Kidney glomerular epithelial cell (primary cell): Measurements from ENCODE around the gene TSPAN16.
"Not testable (repeated sequence)": the region's sequence is repeated elsewhere in the genome, so short reads cannot be mapped to it uniquely, and the experiment has no call there.

ENCODE experiments used
- DNase-seq: peaks from one replicate; lab custom pipeline; 2025; lab: John Stamatoyannopoulos, UW

TSPAN16 gene

GRCh38 chr19:11320278-11320995, 24.5 kb downstream of the TSPAN16 start:
- not testable (repeated sequence) for DNase-seq

DNA sequence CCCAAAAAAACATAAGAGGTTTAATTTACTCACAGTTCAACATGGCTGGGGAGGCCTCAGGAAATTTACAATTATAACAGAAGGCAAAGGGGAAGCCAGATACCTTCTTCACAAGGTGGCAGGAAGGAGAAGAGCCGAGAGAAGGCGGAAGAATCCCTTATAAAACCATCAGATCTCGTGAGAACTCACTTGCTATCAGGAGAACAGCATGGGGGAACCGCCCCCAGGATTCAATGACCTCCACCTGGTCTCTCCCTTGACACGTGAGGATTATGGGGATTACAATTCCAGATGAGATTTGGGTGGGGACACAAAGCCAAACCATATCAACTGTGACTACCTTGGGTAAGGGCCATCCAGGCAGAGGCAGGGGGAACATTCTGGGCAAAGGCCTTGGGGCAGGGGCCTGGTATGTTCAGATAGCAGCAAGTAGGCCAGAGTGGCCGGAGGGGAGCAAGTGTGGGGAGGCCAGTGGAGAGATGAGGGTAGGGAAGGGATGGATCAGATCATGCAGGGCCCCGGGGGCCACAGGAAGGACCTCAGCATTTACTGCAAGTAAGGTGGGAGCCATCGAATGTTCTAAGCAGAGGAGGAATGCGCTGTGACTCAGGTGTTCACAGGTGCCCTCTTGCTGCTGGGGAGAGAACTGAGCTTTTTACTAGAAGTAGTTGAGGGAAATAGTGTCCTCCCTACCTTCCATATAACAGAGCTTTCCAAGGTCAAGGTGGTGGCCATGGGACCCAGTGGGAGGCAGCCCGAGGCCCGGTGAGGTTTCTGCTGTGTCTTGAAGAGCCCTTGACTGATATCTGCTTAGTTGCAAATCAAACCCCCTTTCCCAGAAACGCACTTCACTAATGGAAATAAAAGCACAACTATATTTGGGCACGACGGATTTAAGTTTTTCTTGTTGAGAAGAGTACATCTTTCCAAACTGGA, 25.5 kb downstream of the TSPAN16 start:
- DNase-seq: no peak

GRCh38 chr19:11322269-11323024, 26.5 kb downstream of the TSPAN16 start:
- no peak for DNase-seq

GRCh38 chr19:11323601-11324078, 27.7 kb downstream of the TSPAN16 start:
- no peak for DNase-seq

DNA sequence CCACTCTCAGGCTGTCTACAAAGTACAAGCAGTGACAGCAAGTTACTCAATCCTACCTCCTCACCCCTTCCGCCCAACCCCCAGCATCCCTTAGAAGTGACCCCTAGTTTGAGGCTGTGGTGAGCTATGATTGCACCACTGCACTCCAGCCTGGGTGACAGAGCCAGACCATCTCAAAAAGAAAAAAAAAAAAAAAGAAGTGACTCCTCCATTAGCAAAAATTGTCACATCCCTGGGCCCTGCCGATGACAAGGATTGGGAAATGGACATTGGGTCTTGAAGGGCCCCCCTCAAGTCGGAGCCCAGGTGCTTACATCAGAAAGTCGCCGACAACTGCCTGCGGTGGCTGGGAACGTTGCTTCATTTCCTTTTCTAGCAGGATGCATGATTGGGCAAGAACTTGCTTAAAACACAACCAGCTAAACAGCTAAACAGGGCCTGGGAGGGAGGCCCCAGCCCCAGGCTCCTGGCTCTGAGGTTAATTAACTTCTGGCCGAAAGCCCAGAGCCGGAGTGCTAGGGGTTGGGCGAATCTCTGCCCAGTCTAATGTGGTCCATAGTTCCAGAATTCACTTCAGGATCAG, 28.2 kb downstream of the TSPAN16 start:
- DNase-seq: peak; percentile 67

- no peak for DNase-seq
Measured at GRCh38 chr19:11324748-11325389, 28.9 kb downstream of the TSPAN16 start.

GRCh38 chr19:11325544-11325943, 29.6 kb downstream of the TSPAN16 start:
- DNase-seq: no peak

GRCh38 chr19:11330127-11330526, 34.2 kb downstream of the TSPAN16 start:
- DNase-seq: no peak

GRCh38 chr19:11331502-11331901, 35.5 kb downstream of the TSPAN16 start:
- no peak for DNase-seq

DNA sequence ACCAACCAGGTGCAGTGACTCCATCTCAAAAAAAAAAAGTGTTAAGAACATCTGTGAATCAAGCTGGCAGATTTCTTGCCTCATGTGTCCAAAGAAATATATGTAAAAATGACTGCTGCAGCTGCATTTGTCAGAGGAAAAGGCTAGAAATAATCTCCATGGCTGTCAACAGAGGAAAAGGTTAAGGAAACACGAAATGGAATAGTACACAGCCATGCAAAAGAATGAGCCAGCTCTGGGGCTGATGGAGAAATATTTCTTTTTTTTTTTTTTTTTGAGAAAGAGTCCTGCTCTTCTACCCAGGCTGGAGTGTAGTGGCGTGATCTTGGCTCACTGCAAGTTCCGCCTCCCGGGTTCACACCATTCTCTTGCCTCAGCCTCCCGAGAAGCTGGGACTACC, 36.9 kb downstream of the TSPAN16 start:
- DNase-seq: no peak

DNA sequence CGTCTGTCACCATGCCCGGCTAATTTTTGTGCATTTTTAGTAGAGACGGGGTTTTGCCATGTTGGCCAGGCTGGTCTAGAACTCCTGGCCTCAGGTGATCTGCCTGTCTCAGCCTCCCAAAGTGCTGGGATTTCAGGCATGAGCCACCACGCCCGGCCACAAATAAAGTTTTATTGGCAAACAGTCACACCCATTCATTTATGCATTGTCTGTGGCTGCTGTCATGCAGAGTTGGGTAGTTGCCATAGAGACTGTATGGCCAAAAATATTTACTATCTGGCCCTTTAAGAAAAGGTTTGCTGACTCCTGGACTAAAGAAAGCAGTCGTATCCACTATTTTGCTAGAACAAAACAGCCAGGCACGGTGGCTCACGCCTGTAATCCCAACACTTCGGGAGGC, 37.9 kb downstream of the TSPAN16 start:
- DNase-seq: not testable (repeated sequence)

DNA sequence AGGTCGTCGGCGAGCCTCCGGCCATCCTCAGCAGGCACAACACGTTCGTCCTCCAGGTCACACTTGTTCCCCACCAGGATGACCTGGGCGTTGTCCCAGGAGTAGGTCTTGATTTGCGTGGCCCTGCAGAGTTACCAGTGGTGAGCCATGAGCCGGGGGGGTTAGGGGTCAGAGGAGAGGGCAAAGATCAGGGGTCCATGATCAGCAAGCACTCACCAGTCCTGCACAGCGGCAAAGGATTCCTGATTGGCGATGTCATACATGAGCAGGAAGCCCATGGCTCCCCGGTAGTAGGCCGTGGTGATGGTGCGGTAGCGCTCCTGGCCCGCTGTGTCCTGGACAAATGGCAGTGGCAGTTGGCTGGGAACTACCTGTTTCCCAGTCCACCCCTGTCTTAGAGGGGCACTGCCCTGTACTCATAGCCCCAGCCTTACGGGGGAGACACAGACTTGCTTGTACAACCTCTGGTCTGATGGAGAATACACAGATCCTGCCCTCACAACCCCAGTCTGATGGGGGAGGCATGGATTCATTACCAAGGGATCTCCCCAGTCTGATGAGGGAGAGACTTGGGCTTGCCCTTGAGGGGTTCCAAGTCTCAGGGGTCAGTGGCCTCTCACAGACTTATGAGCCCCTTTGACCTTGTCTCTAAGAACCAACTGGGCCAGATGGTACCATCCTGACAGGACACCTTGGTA, 39.6 kb downstream of the TSPAN16 start:
- DNase-seq: no peak

- no peak for DNase-seq
Measured at GRCh38 chr19:11337080-11337479, 41.1 kb downstream of the TSPAN16 start.

DNA sequence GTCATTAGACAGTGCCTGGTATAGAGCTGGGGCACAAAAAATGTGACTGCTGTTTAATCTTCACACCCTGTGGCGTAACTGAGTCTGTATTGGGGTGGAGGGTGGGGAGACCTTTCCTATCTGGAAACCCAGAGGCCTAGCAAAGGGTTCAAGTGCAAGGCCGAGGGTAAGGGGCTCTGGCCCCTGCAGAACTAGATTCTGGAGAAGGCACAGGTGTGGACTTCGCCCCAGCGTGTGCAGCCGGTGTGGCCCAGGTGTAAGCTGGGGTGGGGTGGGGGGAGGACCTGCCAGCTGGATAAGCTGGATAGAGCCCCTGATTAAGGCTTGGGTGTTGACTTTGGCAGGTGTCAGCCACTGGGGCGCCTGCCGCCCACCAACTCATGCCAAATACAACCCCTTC, 42.2 kb downstream of the TSPAN16 start:
- DNase-seq: no peak

GRCh38 chr19:11338569-11339253, 42.8 kb downstream of the TSPAN16 start:
- DNase-seq: no peak

DNA sequence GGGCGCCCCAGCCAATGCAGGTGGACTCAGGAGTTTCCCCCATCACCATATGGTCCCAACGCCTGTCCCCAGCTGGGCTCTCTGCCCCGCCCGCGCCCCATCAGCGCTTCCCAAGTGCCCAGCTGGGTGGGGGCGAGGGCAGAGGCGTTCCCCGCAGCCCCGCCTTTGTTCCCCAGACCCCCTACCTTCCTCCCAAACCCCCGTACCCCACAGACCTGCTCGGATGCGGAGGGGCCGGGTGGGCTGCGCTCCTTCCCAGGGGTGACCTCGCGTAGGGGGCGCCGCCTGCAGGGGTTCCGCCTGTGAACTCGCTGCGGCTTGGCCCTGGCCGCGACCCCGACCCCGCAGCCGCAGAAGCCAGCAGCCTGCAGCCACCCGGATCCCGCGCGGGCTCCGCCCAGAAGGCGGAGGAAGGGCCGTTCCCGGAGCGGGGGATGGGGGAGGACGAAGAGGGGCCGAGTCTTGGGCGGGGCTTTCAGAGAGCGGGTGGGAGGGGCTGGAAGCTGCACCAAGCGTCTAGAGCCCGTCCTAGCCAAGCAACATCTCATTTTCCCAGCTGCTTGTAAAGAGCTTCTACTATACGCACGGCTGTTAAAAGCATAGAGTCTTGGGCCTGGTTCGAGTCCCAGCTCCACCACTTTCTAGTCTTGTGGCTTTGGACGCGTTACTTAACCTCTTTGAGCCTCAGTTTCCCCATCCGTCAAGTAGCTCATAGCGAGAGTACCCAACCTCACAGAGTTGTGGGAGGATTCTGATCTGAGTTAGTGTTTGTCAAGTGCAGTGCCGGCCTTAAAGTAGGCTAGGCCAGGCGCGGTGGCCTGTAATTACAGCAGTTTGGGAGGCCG, 43.5 kb downstream of the TSPAN16 start, which contains the start of gene RAB3D:
TSS of gene RAB3D (minus strand) at position 404 of the 845 bp plus-strand sequence. CDS start 2,258 bp downstream, outside the sequence.
- DNase-seq: peak; percentile 74

DNA sequence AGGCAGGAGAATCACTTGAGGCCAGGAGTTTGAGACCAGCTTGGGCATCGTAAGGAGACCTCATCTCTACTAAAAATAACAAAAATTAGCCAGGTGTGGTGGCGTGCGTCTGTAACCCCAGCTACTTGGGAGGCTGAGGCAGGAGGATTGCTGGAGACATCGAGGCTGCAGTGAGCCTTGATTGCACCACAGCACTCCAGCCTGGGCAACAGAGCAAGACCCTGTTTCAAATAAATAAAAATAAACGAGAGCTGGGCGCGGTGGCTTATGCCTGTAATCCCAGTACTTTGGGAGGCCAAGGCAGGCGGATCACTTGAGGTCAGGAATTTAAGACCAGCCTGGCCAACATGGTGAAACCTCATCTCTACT, 44.1 kb downstream of the TSPAN16 start:
- DNase-seq: not testable (repeated sequence)

- no peak for DNase-seq
Measured at GRCh38 chr19:11342429-11342828, 46.5 kb downstream of the TSPAN16 start.
